SK-N-SH (cell line): ENCODE results near the gene HDGF. TPM values are rescaled to one million over a fixed set of nuclear protein-coding genes. Genes with fewer than 3 reads are reported as not detected.
"Not testable (repeated sequence)": the region's sequence is repeated elsewhere in the genome, so short reads cannot be mapped to it uniquely, and the experiment has no call there.

Source experiments
- CTCF ChIA-PET: fragments of 300-600, 350-600 bp; formaldehyde crosslinking; extraction: SDS; loops from one replicate; lab custom pipeline; 2021; lab: Yijun Ruan, JAX
- POLR2A ChIA-PET: fragments of 350-600 bp; sonication (Branson Sonifier 250); formaldehyde crosslinking; extraction: SDS; loops from one replicate; lab custom pipeline; 2020; ENCODE audit warnings: antibody characterized with exemption, inconsistent platforms; lab: Yijun Ruan, JAX
- DNase-seq: peaks from one replicate; pipeline ENCODE4 v3.0.0; 2012
- H2AFZ ChIP-seq: fragments of 200-600 bp; sonication (generic); 2 replicates; pipeline ENCODE4 v1.8.1; 2016; ENCODE audit warnings: antibody characterized with exemption, mild to moderate bottlenecking, low read depth
- H3F3A ChIP-seq: fragments of 200-600 bp; sonication (generic); replicated peaks from 2 replicates; pipeline ENCODE3; 2016; ENCODE audit warnings: antibody characterized with exemption, mild to moderate bottlenecking; ENCODE audit not compliant: insufficient read depth
- H3K27ac ChIP-seq, 2 experiments: fragments of 200-500 bp in 1 of 2; fragments of 200-600 bp in 1 of 2; sonication (Bioruptor generic) in 1 of 2; sonication (generic), shearing (Covaris generic) in 1 of 2; 2 replicates each; pipeline versions ENCODE4 v1.5.1 to v1.6.1; 2014 to 2016; ENCODE audit warnings: low read depth in 2 of 2, inconsistent platforms in 1 of 2, low read length in 1 of 2, mild to moderate bottlenecking in 1 of 2, mixed read lengths in 1 of 2
- H3K27me3 ChIP-seq: fragments of 200-600 bp; sonication (generic), shearing (Covaris generic); 2 replicates; pipeline ENCODE4 v1.6.1; 2016; ENCODE audit warnings: mixed run types; ENCODE audit not compliant: insufficient read depth
- H3K36me3 ChIP-seq, 2 experiments: fragments of 200-500 bp in 1 of 2; fragments of 200-600 bp in 1 of 2; sonication (Bioruptor generic) in 1 of 2; sonication (generic) in 1 of 2; replicated peaks in 1 of 2; 2 replicates each; pipeline versions ENCODE3 to v1.5.1; 2014 to 2016; ENCODE audit warnings: low read length in 1 of 2, mild to moderate bottlenecking in 1 of 2; ENCODE audit not compliant: insufficient read depth in 2 of 2, control insufficient read depth in 1 of 2
- H3K4me1 ChIP-seq, 2 experiments: fragments of 200-500 bp in 1 of 2; fragments of 200-600 bp in 1 of 2; sonication (Bioruptor generic) in 1 of 2; sonication (generic), shearing (Covaris generic) in 1 of 2; 2 replicates each; pipeline versions ENCODE4 v1.5.1 to v1.6.1; 2014 to 2016; ENCODE audit warnings: low read depth in 1 of 2, low read length in 1 of 2, mixed run types in 1 of 2; ENCODE audit not compliant: insufficient read depth in 2 of 2, control insufficient read depth in 1 of 2
- H3K4me2 ChIP-seq: fragments of 200-600 bp; sonication (generic), shearing (Covaris generic); 2 replicates; pipeline ENCODE4 v1.6.1; 2017; ENCODE audit warnings: mixed run types
- H3K4me3 ChIP-seq, 2 experiments: fragments of 200-500 bp in 1 of 2; fragments of 200-600 bp in 1 of 2; sonication (Bioruptor generic) in 1 of 2; sonication (generic), shearing (Covaris generic) in 1 of 2; 2 replicates each; pipeline versions ENCODE4 v1.5.1 to v1.8.1; 2014 to 2016; ENCODE audit warnings: low read depth in 2 of 2, inconsistent platforms in 1 of 2, low read length in 1 of 2, mild to moderate bottlenecking in 1 of 2, mixed read lengths in 1 of 2, moderate library complexity in 1 of 2
- H3K79me2 ChIP-seq: fragments of 200-600 bp; sonication (generic); 2 replicates; pipeline ENCODE4 v1.8.1; 2017; ENCODE audit warnings: mild to moderate bottlenecking; ENCODE audit not compliant: insufficient read depth
- H3K9ac ChIP-seq: fragments of 200-600 bp; sonication (generic); 2 replicates; pipeline ENCODE4 v1.6.1; 2017; ENCODE audit warnings: mixed run types
- H3K9me2 ChIP-seq: fragments of 200-600 bp; sonication (generic); 2 replicates; pipeline ENCODE4 v1.6.1; 2017; ENCODE audit warnings: mixed run types
- H3K9me3 ChIP-seq: fragments of 200-600 bp; sonication (generic); 2 replicates; pipeline ENCODE4 v1.6.1; 2017; ENCODE audit warnings: mixed run types, mild to moderate bottlenecking, moderate library complexity
- H4K20me1 ChIP-seq: fragments of 200-600 bp; sonication (generic); 2 replicates; pipeline ENCODE4 v1.6.1; 2017; ENCODE audit warnings: mild to moderate bottlenecking, mixed run types; ENCODE audit not compliant: insufficient read depth
- EP300 ChIP-seq, 2 experiments: IDR thresholded peaks; 2 replicates each; pipeline versions ENCODE4 v1.4.0 to v1.6.1; 2012; ENCODE audit warnings: borderline replicate concordance in 1 of 2, low read depth in 1 of 2, low read length in 1 of 2
- EZH2phosphoT487 ChIP-seq: fragments of 200-600 bp; sonication (generic); IDR thresholded peaks from 2 replicates; pipeline ENCODE4 v1.6.1; 2017; ENCODE audit warnings: low read depth, mixed run types, mild to moderate bottlenecking, antibody characterized with exemption, moderate library complexity, borderline replicate concordance
- FOXJ3 ChIP-seq: sonication (generic); formaldehyde crosslinking; IDR thresholded peaks from 2 replicates; pipeline ENCODE4 v1.5.1; 2020; ENCODE audit warnings: mild to moderate bottlenecking, missing genetic modification reagents
- IRF3 ChIP-seq: fragments of 150-350 bp; IDR thresholded peaks from 2 replicates; pipeline ENCODE4 v1.6.1; 2016; ENCODE audit warnings: mild to moderate bottlenecking, low read depth, low read length
- MXI1 ChIP-seq: IDR thresholded peaks from 2 replicates; pipeline ENCODE4 v1.6.1; 2012; ENCODE audit warnings: mild to moderate bottlenecking, low read depth, low read length, improper control_type of control experiment
- NRF1 ChIP-seq: IDR thresholded peaks from 2 replicates; pipeline ENCODE4 v1.6.1; 2012; ENCODE audit warnings: low read depth, mild to moderate bottlenecking, low read length
- PBX3 ChIP-seq: IDR thresholded peaks from 2 replicates; pipeline ENCODE4; 2012
- POLR2AphosphoS5 ChIP-seq: IDR thresholded peaks from 2 replicates; pipeline ENCODE4 v1.6.1; 2012; ENCODE audit warnings: low read depth, low read length
- RCOR1 ChIP-seq: fragments of 150-350 bp; IDR thresholded peaks from 2 replicates; pipeline ENCODE4 v1.6.1; 2017; ENCODE audit warnings: antibody characterized with exemption, low read length
- RFX5 ChIP-seq: IDR thresholded peaks from 2 replicates; pipeline ENCODE4 v1.6.1; 2012; ENCODE audit warnings: mild to moderate bottlenecking, improper control_type of control experiment, low read length
- SIN3A ChIP-seq: IDR thresholded peaks from 2 replicates; pipeline ENCODE4 v1.6.1; 2012; ENCODE audit warnings: low read depth, mild to moderate bottlenecking, low read length, moderate library complexity, borderline replicate concordance
- TEAD4 ChIP-seq: IDR thresholded peaks from 2 replicates; pipeline ENCODE4 v1.4.0; 2012; ENCODE audit warnings: mild to moderate bottlenecking, borderline replicate concordance; ENCODE audit not compliant: insufficient read depth
- YY1 ChIP-seq: IDR thresholded peaks from 2 replicates; pipeline ENCODE4 v1.4.0; 2012; ENCODE audit warnings: low read depth, mild to moderate bottlenecking
- WGBS: methylation state at CpG from one replicate; pipeline ENCODE4 v1.1.6; 2017; ENCODE audit warnings: low lambda C conversion rate; 5-methylcytosine and 5-hydroxymethylcytosine counted together
- polyA plus RNA-seq, 3 experiments: library from polyadenylated mRNA; depleted of rRNA; stranded (reverse); fragments of >200 nt; gene quantifications; 2 replicates each; pipeline ENCODE4 v1.2.3, GENCODE V29; 2012

Gene HDGF
- polyA plus RNA-seq, 1 of the 3 experiments (the other 2 are of a cell fraction), result 152 TPM

GRCh38 chr1:156760796-156761104, 9.3 kb upstream of the HDGF start:
- Histone ChIP-seq H3K4me2 (no peak overlapping the region), H3K27ac (no peak overlapping the region), H4K20me1 (no peaks in the 10 kb centered on the region), H3F3A (no peaks in the 10 kb centered on the region), H3K9me3 (no peaks in the 10 kb centered on the region), H3K4me1 (peaks cover 0 to 4% of the 10 kb centered on the region in 2 experiments; a peak in 2 of 4 replicates), H2AFZ (no peak overlapping the region), H3K9me2 (no peaks in the 10 kb centered on the region), H3K4me3 (no peak overlapping the region), H3K36me3 (no peaks in the 10 kb centered on the region), H3K9ac (no peak overlapping the region), H3K79me2 (peaks cover 4% of the 10 kb centered on the region), H3K27me3 (no peaks in the 10 kb centered on the region)
- TF ChIP-seq SIN3A (no peak), MXI1 (no peak), PBX3 (no peak), RCOR1 (no peak), FOXJ3 (CRISPR knock-in tag) (no peak), RFX5 (no peak), YY1 (no peak), EP300 (IDR thresholded peaks at IDR 0.05; ENCODE audit: borderline replicate concordance in 1 of 2, low read depth in 1 of 2, low read length in 1 of 2) (no peak), EZH2phosphoT487 (no peak), NRF1 (no peak), TEAD4 (no peak)
- ChIA-PET CTCF (interaction anchor here (1.0 to 1.7 kb wide), 5 partner anchors 9 to 72 kb away, joined by 3 to 5 read pairs (median 4); partner anchors contain the start of gene HDGF), POLR2A (interaction anchor here (1.1 to 1.8 kb wide), 2 partner anchors 9 to 32 kb away, joined by 3 to 4 read pairs; partner anchors contain the start of genes HDGF, ISG20L2 and METTL25B)
- no peak for DNase-seq
- 93% methylated on average over 4 of the region's 4 CpGs for WGBS

GRCh38 chr1:156760092-156760795, 8.8 kb upstream of the HDGF start:
- no peak for DNase-seq
- peaks cover 0 to 4% of the 10 kb centered on the region in 2 experiments; a peak in 1 of 4 replicates for H3K4me1 ChIP-seq
- H3K36me3 ChIP-seq, result no peaks in the 10 kb centered on the region
- no peaks in the 10 kb centered on the region for H3F3A ChIP-seq
- no peaks in the 10 kb centered on the region for H3K27me3 ChIP-seq
- no peak overlapping the region for H3K4me3 ChIP-seq
- no peak overlapping the region for H3K9ac ChIP-seq
- H3K4me2 ChIP-seq, result no peak overlapping the region
- CTCF ChIA-PET, result interaction anchor here (1.0 to 1.7 kb wide), 5 partner anchors 9 to 71 kb away, joined by 3 to 5 read pairs (median 4); partner anchors contain the start of gene HDGF
- WGBS, result 73% methylated on average over 6 of the region's 6 CpGs
- H3K79me2 ChIP-seq, result no peaks in the 10 kb centered on the region; the same call in 1 of the 2 replicates
- no peaks in the 10 kb centered on the region for H3K9me3 ChIP-seq
- TF ChIP-seq IRF3 (no peak), EP300 (IDR thresholded peaks at IDR 0.05; ENCODE audit: borderline replicate concordance in 1 of 2, low read depth in 1 of 2, low read length in 1 of 2) (no peak), YY1 (no peak), POLR2AphosphoS5 (no peak), EZH2phosphoT487 (no peak)
- TF ChIP-seq, all 33 proteins: peak for 0
- no peaks in the 10 kb centered on the region for H4K20me1 ChIP-seq
- no peaks in the 10 kb centered on the region for H3K9me2 ChIP-seq
- no peak overlapping the region for H2AFZ ChIP-seq
- H3K27ac ChIP-seq, result no peak overlapping the region; a peak in 1 of 4 replicates
- POLR2A ChIA-PET, result interaction anchor here (1.1 to 1.8 kb wide), 2 partner anchors 8 to 32 kb away, joined by 3 to 4 read pairs; partner anchors contain the start of genes HDGF, ISG20L2 and METTL25B

GRCh38 chr1:156757572-156758253, 6.2 kb upstream of the HDGF start:
- H3K4me3 ChIP-seq, H3K9ac ChIP-seq, H4K20me1 ChIP-seq, H3K27me3 ChIP-seq, H2AFZ ChIP-seq, POLR2A ChIA-PET, H3F3A ChIP-seq, H3K27ac ChIP-seq, H3K9me3 ChIP-seq, DNase-seq, H3K9me2 ChIP-seq, H3K4me2 ChIP-seq, H3K36me3 ChIP-seq: not testable (repeated sequence)
- Histone ChIP-seq H3K79me2 (peaks cover 11% of the 10 kb centered on the region), H3K4me1 (peaks cover 0 to 11% of the 10 kb centered on the region in 2 experiments; a peak in 2 of 4 replicates)
- CTCF ChIA-PET, result interaction anchor here (1.2 kb wide), 1 partner anchor 103 kb away, joined by 3 read pairs; the partner anchor contains the start of gene NTRK1
- 95% methylated on average over 10 of the region's 10 CpGs for WGBS
